Activated T-cell treated with anti-CD3 and anti-CD28 coated beads, Interleukin-2, amount 50 U/mL, for 24 hours (primary cell): ENCODE measurements around the gene WDR18.

ENCODE experiments used
- DNase-seq: peaks from one replicate; pipeline ENCODE4 v3.0.0-alpha.2; 2020
- H3K27ac Mint-ChIP-seq: 2 replicates; pipeline ENCODE4 v1.8.0; 2020; ENCODE audit warnings: mild to moderate bottlenecking, mixed read lengths
- H3K27me3 Mint-ChIP-seq: 2 replicates; pipeline ENCODE4 v1.8.0; 2020; ENCODE audit warnings: mixed read lengths
- H3K36me3 Mint-ChIP-seq: 2 replicates; pipeline ENCODE4 v1.8.0; 2020; ENCODE audit warnings: low read depth, mixed read lengths
- H3K4me1 Mint-ChIP-seq: 2 replicates; pipeline ENCODE4 v1.8.0; 2020; ENCODE audit warnings: low read depth, mixed read lengths
- H3K4me3 Mint-ChIP-seq: 2 replicates; pipeline ENCODE4 v1.8.0; 2020; ENCODE audit warnings: mild to moderate bottlenecking, moderate library complexity, mixed read lengths
- H3K9me3 Mint-ChIP-seq: 2 replicates; pipeline ENCODE4 v1.8.0; 2020; ENCODE audit warnings: mixed read lengths

Gene WDR18

DNA sequence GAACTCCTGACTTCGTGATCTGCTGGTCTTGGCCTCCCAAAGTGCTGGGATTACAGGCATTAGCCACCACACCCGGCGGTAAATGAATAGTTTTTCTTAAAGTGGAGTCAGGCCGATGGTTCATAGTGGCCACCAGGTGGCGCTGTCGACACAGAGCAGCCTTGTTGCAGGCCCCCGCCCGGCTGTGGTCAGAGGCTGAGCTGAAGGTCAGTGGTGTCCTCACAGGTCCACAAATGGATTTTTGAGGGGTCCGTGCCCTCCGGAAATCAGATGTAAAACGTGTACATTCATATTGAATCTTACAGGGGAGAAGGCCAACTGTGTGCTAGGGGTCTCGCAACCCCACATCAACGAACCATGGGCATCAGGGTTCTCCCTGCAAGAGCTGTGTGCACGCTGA is 13.4 kb upstream of the WDR18 start:
- no peaks in the 10 kb centered on the region for H3K4me1 Mint-ChIP-seq
- peaks cover 36% of the 10 kb centered on the region for H3K36me3 Mint-ChIP-seq
- no peak overlapping the region for H3K4me3 Mint-ChIP-seq
- peak overlapping the region; percentile 26 for H3K27ac Mint-ChIP-seq
- peaks cover 5% of the 10 kb centered on the region for H3K9me3 Mint-ChIP-seq
- DNase-seq: no peak
- no peaks in the 10 kb centered on the region for H3K27me3 Mint-ChIP-seq

DNA sequence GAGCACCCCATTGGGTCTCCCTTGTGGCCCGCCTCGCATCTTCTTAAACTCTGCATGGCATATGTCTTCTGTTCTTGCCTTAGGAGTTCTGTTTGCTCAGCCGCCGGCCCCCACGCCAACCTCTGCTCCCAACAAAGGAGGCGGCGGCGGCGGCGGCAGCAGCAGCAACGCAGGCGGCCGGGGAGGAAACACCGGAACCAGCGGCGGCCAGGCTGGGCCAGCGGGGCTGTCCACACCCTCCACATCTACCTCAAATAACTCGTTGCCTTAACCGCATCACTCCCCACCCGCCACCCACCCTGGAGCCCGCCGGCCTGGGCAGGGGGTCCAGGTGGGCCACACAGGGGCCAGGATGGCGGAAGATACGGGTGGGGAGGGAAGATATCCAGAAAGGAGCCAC is 12.3 kb upstream of the WDR18 start:
- peaks cover 5% of the 10 kb centered on the region for H3K9me3 Mint-ChIP-seq
- no peak overlapping the region for H3K4me3 Mint-ChIP-seq
- DNase-seq: no peak
- no peaks in the 10 kb centered on the region for H3K27me3 Mint-ChIP-seq
- no peak overlapping the region for H3K27ac Mint-ChIP-seq
- H3K4me1 Mint-ChIP-seq: no peaks in the 10 kb centered on the region
- H3K36me3 Mint-ChIP-seq: peaks cover 32% of the 10 kb centered on the region

DNA sequence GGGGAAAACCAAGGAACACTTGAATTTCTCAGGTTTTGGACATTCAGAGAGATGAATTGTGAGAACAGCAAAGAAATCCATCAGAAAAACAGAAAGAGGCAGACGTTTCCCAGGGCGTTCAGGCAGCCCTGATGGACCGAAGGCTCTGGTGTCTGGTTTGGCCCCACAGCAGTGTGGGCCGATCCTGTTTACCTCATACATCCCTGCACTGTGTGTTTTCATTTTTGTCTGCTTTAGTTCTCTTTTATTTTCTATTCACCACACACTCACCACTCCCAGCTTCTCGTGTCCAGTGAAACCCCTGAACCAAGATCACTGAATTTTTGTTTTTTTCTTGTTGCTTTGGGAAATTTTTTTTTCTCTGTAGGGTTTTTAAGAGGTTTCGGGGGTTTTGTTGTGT is 11.9 kb upstream of the WDR18 start:
- no peaks in the 10 kb centered on the region for H3K27me3 Mint-ChIP-seq
- peaks cover 5% of the 10 kb centered on the region for H3K9me3 Mint-ChIP-seq

DNA sequence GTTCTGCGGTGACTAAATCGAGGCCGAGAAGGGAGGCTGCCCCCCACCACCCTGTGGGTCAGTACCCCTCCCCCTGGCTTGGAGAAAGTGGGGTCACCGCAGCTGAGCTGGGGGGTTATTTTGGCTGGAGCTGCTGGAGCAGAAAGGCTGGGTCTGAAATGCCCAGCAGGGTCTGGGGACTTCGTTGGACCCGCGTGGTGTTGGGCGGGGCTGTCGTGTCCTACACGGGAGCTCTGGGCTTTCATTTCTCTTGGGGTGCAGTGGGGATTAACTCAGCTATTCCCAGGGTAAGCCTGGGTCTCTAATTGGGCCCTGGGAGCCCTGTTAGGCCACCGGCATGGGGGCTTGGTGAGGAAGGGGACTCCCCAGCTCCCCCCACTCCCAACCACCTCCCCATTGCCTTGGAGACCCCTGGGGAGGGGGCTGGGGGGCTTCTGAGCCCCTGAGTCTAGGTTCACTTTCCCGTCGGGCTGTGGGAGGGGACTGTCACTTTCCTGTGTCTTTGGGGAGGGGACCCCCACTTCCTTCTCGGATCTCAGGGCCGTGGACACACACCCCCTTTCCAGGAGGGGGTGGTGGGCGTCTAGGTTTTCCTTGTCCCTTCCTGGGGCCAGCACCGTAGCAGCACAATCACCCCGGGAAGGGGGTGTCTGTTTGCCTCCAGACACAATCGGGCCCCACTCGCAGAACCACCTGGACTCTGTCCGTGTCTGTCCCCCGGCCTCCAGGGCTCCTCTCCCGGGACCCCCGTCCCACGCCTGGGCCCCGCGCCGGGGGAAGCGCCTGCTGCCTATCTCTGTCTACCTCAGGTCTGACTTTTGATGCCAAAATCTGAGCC is 10.2 kb upstream of the WDR18 start:
- H3K36me3 Mint-ChIP-seq: peaks cover 18% of the 10 kb centered on the region
- no peak overlapping the region for H3K4me3 Mint-ChIP-seq

More for the DNA sequence above, 11.9 kb upstream of the WDR18 start:
- H3K27ac Mint-ChIP-seq: no peak overlapping the region
- H3K4me3 Mint-ChIP-seq: no peak overlapping the region
- H3K36me3 Mint-ChIP-seq: peaks cover 28% of the 10 kb centered on the region
- DNase-seq: no peak
- no peaks in the 10 kb centered on the region for H3K4me1 Mint-ChIP-seq

DNA sequence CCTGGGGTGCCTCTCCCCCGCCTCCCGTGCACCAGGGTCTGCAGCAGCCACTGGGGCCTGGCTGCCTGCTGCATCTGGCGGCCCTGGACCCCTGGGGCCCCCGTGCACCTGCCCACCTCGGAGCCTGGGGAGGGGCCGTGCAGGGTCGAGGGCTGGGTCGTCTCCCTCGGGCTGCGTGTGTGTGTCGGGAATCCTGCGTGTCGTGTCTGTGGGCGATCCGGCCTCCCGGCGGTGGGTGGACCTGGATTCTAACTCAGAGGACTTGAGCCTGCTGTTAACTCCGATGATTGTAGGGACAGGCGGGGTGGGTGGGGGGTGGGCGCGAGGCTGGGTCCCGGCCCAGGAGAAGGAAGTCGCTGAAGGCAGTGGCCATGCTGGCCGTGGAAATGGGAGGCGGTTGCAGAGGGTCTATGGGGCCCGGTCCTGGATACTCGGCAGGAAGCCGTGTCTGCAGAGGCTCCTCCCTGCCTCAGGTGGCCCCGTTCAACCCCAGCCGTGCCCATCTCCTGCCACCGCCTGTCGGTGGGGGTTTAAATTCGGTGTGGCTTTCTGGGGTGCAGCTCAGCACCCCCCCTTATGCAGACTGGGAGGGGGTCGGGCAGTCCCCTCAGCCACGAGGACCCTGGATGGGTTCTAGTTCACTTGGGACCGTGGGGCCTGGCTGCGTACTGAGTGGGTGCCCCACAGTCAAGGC is 9.4 kb upstream of the WDR18 start:
- no peak for DNase-seq
- Mint-ChIP-seq H3K27me3 (no peaks in the 10 kb centered on the region), H3K4me3 (no peak overlapping the region), H3K4me1 (no peaks in the 10 kb centered on the region), H3K27ac (no peak overlapping the region), H3K9me3 (peaks cover 5% of the 10 kb centered on the region), H3K36me3 (peaks cover 18% of the 10 kb centered on the region)

More for the DNA sequence above, 10.2 kb upstream of the WDR18 start:
- no peaks in the 10 kb centered on the region for H3K4me1 Mint-ChIP-seq
- DNase-seq: no peak
- peaks cover 5% of the 10 kb centered on the region for H3K9me3 Mint-ChIP-seq
- H3K27ac Mint-ChIP-seq: no peak overlapping the region
- H3K27me3 Mint-ChIP-seq: no peaks in the 10 kb centered on the region

DNA sequence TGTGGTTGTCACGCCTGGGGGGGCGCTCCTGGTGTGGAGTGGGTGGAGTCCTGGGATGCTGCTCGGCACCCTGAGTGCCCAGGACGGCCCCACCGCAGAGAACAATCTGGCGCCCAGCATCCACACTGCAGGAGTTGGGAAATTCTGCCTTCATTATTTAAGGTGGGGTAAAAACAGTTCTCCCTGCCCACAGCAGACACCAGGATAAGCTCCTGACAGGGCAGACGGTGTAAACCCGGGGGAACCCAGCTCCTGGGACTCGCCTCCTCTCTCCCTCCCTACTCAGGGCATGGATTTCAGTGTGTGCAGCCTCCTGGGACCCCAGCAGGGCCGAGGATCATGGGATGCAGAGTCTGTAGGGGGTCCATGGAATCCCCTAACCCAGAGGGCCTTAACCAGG is 7.7 kb upstream of the WDR18 start:
- Mint-ChIP-seq H3K4me3 (no peak overlapping the region), H3K36me3 (peaks cover 7% of the 10 kb centered on the region), H3K9me3 (no peaks in the 10 kb centered on the region), H3K27ac (peak overlapping the region; percentile 22), H3K27me3 (no peaks in the 10 kb centered on the region), H3K4me1 (no peaks in the 10 kb centered on the region)
- no peak for DNase-seq

DNA sequence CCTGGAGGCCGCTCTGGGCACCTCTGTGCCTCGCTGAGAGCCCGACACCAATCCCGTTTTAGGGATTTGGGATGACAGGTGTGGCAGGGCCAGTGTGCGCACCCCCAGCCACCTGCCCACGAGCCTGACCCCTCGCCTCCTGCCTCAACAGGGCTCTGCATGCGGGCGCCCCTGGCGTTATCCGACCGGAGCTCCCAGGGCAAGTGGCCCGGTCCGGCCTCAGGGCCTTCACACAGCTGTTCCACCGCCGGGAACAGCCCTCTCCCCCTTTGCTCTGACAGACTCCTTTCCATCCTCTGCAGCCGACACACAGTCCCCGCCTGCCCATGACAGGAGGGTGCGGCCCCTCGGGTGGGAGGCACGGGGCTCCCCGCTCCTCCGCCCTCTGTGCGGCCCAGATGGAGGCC is 7.1 kb upstream of the WDR18 start:
- H3K27ac Mint-ChIP-seq: no peak overlapping the region
- no peaks in the 10 kb centered on the region for H3K4me1 Mint-ChIP-seq
- no peak overlapping the region for H3K4me3 Mint-ChIP-seq
- H3K9me3 Mint-ChIP-seq: no peaks in the 10 kb centered on the region
- H3K36me3 Mint-ChIP-seq: peaks cover 4% of the 10 kb centered on the region
- DNase-seq: no peak
- no peaks in the 10 kb centered on the region for H3K27me3 Mint-ChIP-seq

DNA sequence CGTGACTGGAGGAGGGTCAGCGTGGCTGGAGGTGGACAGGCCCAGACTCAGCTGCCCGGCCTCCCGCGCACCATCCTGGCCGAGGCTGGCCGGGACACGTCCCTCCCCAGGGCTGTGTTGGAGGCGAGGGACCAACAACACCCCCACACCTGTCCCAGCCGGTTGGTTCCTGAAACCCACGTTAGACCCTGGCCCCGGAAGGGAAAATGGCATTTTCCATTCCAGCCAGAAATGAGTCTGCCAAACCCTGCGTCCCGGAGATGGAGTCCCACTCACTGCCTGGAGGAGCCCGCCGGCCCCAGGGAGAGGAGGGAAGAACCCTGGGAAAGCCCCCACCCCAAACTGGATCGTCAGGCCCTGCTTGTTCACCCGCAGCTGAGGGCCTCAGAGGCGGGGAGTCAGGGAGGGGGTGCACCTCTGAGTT is 4.8 kb upstream of the WDR18 start:
- Mint-ChIP-seq H3K4me3 (no peak overlapping the region), H3K36me3 (peaks cover 2% of the 10 kb centered on the region), H3K4me1 (peaks cover 4% of the 10 kb centered on the region), H3K27me3 (no peaks in the 10 kb centered on the region), H3K27ac (no peak overlapping the region), H3K9me3 (no peaks in the 10 kb centered on the region)
- DNase-seq: no peak

DNA sequence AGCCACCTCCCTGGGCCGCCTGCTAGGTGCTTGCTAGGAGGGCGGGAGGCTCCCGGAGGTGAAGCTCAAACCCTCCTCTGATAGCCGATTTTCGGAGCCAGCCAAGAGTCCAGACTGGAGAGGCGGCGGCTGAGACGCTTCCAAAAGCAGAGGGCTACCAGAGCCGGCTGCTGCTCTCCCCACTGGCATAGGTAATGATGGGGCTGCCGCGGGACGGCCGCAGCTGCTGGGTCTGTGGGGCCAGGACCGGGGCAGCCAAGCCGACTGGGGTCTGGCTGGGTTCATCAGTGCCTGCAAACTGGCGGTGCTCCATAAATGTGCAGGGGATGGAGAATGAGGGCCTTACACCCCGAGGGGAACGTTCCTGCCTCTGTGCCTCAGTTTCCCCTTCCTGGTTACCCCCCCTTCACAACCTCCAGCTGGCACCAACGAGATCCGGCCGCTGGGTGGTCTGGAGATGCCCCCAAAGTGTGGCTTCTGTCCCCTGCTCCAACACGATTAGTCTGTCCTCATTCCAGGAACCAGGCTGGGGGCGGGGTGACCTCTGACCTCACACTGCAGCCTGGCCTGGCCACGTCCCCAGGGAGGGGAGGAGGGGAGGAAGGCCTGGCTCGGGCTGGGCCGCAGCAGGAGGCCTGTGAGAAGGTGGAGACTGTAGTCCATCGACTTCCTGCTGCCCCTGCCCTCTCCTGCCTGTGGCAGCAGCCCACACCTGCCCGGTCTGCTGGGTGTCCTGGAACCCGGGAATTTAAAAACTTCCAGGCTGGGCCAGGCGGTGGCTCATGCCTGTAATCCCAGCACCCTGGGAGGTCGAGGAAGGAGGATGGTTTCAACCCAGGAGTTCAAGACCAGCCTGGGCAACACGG is 3.8 kb upstream of the WDR18 start:
- DNase-seq: no peak
- Mint-ChIP-seq H3K9me3 (no peaks in the 10 kb centered on the region), H3K36me3 (peaks cover 10% of the 10 kb centered on the region), H3K4me1 (peaks cover 12% of the 10 kb centered on the region), H3K4me3 (no peak overlapping the region), H3K27ac (no peak overlapping the region), H3K27me3 (no peaks in the 10 kb centered on the region)

DNA sequence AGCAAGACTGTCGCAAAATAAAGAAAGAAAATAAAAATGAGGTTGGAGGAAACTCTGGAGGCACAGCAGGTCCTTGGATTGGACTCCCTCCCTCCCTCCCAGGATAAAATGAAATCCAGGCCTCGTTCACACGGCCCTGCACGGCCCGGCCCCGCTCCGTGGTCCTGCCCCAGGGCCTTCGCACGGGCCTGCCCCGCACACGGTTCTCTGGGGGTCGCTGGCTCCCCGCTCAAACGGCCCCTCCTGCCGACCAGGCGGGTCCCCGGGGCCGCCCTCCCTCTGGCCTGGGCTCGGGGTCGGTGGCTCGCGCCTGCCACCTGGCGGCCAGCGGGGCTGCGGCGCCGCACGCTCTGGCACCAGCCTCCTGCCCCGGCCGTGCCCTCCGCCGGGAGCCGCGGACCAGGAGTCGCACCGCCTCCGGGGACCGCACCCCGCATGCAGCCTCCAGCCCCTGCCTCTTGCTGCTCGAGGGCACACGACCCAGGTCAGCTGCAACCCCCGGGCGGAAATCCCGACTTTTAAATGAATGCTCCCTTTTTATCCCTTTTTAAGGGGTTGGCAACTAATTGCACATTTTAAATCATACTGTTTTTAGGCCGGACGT is 1.5 kb upstream of the WDR18 start:
- peak; percentile 89 for DNase-seq
- Mint-ChIP-seq H3K9me3 (no peaks in the 10 kb centered on the region), H3K4me3 (no peak overlapping the region), H3K36me3 (peaks cover 33% of the 10 kb centered on the region), H3K27ac (no peak overlapping the region), H3K4me1 (peaks cover 18% of the 10 kb centered on the region), H3K27me3 (no peaks in the 10 kb centered on the region)

DNA sequence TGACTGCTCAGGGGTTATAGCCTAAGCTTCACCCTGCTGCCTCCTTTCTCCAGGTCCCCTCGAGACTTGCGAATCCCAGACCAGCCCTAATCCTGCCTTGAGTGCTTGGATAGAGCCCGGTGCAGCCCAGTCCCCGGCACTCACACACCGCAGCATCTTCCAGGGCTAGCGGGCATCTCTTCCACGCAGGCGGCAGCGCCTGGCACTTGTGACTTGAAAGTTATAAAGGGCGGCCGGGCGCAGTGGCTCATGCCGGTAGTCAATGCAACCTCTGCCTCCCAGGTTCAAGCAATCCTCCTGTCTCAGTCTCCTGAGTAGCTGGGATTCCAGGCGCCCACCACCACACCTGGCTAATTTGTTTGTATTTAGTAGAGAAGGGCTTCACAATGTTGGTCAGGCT is 1.9 kb downstream of the WDR18 start:
- H3K27me3 Mint-ChIP-seq: no peaks in the 10 kb centered on the region
- H3K27ac Mint-ChIP-seq: no peak overlapping the region
- peaks cover 18% of the 10 kb centered on the region for H3K4me1 Mint-ChIP-seq
- DNase-seq: no peak
- no peaks in the 10 kb centered on the region for H3K9me3 Mint-ChIP-seq
- H3K36me3 Mint-ChIP-seq: peaks cover 64% of the 10 kb centered on the region
- peak overlapping the region; percentile 97 for H3K4me3 Mint-ChIP-seq

DNA sequence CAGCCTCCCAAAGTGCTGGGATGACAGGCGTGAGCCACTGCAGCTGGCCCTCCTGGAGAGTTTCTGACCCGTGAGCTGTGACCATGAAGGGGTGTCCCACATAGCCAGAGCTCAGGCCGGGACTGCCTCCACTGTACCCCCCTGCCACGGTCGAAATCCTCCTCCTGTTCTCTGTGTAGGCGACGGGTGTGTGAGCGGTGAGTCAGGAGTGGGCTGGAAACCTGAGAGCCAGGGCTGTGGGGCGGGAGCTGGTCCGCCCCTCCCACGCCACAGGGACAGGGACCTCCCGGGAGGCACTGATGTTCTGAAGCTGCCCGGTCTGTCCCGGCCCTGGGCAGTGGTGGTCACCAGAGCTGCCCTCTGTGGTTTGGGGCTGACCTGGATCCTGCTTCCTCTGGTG is 3.9 kb downstream of the WDR18 start:
- Mint-ChIP-seq H3K4me3 (no peak overlapping the region), H3K27me3 (no peaks in the 10 kb centered on the region), H3K9me3 (no peaks in the 10 kb centered on the region), H3K36me3 (peaks cover 74% of the 10 kb centered on the region), H3K27ac (no peak overlapping the region), H3K4me1 (peaks cover 18% of the 10 kb centered on the region)
- DNase-seq: no peak

DNA sequence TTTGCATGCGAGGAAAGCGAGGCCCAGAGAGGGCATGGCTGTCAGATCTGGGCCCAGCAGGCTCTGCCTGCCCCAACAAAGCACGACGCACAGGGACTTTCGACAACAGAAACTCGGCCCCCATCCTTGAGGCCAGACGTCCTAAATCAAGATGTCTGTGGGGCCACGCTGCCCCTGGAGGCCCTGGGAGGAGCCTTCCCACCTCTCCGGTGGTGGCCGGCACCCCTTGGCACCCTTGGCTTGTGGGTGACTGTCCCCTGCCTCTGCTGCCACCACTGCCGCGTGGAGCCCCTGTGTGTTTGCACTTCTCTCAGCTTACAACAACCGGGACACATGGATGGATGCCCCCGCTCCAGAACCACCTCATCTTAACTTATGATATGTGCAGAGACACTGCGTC is 4.4 kb downstream of the WDR18 start:
- Mint-ChIP-seq H3K9me3 (no peaks in the 10 kb centered on the region), H3K36me3 (peaks cover 78% of the 10 kb centered on the region), H3K27ac (no peak overlapping the region), H3K27me3 (no peaks in the 10 kb centered on the region), H3K4me1 (peaks cover 18% of the 10 kb centered on the region), H3K4me3 (no peak overlapping the region)
- DNase-seq: no peak

DNA sequence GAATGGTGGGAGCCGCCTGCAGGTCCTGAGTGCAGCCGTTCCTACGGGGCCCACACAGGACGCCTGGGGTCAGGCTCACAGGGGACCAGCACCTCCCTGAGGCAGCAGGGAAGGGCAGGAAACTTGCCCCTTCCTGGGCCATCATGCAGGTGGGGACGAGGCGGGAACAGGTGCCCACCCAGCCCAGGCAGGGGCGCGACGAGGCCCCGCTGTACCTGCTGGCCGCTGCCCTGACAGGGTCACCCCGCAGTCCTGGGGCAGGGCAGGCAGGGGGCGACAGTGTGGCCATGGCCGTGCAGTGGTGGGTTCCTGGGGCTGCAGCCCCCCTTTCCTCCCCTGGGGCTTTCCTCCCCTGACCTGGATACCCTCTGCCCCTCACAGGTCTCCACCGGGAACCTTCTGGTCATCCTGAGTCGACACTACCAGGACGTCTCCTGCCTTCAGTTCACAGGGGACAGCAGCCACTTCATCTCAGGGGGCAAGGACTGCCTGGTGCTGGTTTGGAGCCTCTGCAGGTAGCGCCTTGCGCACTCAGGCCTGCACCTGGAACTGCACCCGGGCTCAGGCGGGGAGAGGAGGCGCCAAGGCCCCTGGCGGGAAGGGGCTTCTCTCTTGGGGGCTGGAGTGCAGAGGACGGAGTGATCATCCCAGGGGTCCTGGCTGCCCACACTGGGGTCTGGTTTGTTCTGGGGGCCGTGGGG is 5.4 kb downstream of the WDR18 start:
- H3K36me3 Mint-ChIP-seq: peaks cover 81% of the 10 kb centered on the region
- no peak overlapping the region for H3K27ac Mint-ChIP-seq
- H3K4me1 Mint-ChIP-seq: peaks cover 14% of the 10 kb centered on the region
- H3K4me3 Mint-ChIP-seq: no peak overlapping the region
- DNase-seq: no peak
- no peaks in the 10 kb centered on the region for H3K9me3 Mint-ChIP-seq
- H3K27me3 Mint-ChIP-seq: no peaks in the 10 kb centered on the region
